ENCODE results near the gene ZP1. TPM values are rescaled to one million over a fixed set of nuclear protein-coding genes. Genes with fewer than 3 reads are reported as not detected.

The ZP1 gene
- total RNA-seq, 2 experiments from 2014 or later: not detected

DNA sequence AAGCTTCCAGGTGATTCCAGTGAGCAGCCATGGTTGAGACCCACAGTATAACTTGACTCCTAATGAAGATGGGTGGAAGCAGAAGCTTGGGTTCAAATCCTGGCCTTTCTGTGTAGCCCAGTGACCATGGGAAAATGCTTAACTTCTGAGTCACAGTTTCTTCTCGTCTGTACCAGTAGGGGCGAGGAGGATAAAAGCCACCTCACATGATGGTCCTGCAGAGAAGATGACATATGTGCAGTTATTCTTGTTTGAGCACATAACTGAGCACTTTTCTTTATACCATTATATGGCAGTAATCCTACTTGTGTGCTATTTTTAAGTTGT is 51.6 kb downstream of the ZP1 start:
- TF ChIP-seq, protein P1, sequence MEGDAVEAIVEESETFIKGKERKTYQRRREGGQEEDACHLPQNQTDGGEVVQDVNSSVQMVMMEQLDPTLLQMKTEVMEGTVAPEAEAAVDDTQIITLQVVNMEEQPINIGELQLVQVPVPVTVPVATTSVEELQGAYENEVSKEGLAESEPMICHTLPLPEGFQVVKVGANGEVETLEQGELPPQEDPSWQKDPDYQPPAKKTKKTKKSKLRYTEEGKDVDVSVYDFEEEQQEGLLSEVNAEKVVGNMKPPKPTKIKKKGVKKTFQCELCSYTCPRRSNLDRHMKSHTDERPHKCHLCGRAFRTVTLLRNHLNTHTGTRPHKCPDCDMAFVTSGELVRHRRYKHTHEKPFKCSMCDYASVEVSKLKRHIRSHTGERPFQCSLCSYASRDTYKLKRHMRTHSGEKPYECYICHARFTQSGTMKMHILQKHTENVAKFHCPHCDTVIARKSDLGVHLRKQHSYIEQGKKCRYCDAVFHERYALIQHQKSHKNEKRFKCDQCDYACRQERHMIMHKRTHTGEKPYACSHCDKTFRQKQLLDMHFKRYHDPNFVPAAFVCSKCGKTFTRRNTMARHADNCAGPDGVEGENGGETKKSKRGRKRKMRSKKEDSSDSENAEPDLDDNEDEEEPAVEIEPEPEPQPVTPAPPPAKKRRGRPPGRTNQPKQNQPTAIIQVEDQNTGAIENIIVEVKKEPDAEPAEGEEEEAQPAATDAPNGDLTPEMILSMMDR (IDR thresholded peaks at IDR 0.05): no peak
- CTCF ChIA-PET: interaction anchor here (1.2 to 1.4 kb wide), 2 partner anchors 9 to 88 kb away, joined by 3 to 5 read pairs; no protein-coding TSS in a partner anchor
- no peak for ATAC-seq
- H3K4me3 Mint-ChIP-seq: no peak overlapping the region
- POLR2A ChIA-PET: interaction anchor here (0.6 to 1.3 kb wide), 5 partner anchors 13 to 126 kb away, joined by 3 read pairs; no protein-coding TSS in a partner anchor
- H3K27me3 Mint-ChIP-seq: no peaks in the 10 kb centered on the region
- intact Hi-C loops (cut with micrococcal nuclease): loop anchor here (5.0 kb wide), 1 partner anchor 268 kb away; no protein-coding TSS in a partner anchor
- H3K36me3 Mint-ChIP-seq (ENCODE audit: low read depth): peaks cover 54% of the 10 kb centered on the region
- peaks cover 47% of the 10 kb centered on the region for H3K4me1 Mint-ChIP-seq (ENCODE audit: low read depth)
- DNase-seq: no peak
- H3K27ac Mint-ChIP-seq: no peak overlapping the region
- no peaks in the 10 kb centered on the region for H3K9me3 Mint-ChIP-seq

DNA sequence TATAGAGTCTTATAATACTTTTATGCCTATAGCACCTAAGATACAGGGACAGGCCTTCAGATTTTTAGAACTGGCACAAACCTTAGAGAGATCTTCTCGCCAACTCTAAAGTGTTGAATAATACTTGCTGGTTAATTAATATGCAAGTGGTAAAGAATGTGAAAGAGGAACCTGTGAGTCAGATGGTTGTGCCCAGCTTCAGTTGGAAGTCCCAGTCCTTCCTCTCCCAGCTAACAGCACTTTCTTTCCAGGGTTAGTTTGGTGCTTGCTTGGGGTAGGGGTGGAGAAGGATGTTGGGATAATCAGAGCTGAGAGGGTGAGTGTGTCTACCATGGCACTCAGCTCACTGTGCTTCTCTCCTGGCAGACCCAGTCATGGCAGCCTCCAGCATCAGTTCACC is 52.0 kb downstream of the ZP1 start:
- no peak for ATAC-seq
- intact Hi-C loops (cut with micrococcal nuclease): loop anchor here (5.0 kb wide), 1 partner anchor 268 kb away; no protein-coding TSS in a partner anchor
- H3K27me3 Mint-ChIP-seq: no peaks in the 10 kb centered on the region
- CTCF ChIA-PET: interaction anchor here (1.2 to 2.0 kb wide), 3 partner anchors 9 to 88 kb away, joined by 3 to 5 read pairs (median 5); no protein-coding TSS in a partner anchor
- no peak overlapping the region for H3K27ac Mint-ChIP-seq
- TF ChIP-seq, protein P1 (IDR thresholded peaks at IDR 0.05): no peak
- no peak overlapping the region for H3K4me3 Mint-ChIP-seq
- H3K9me3 Mint-ChIP-seq: no peaks in the 10 kb centered on the region
- no peak for DNase-seq
- peaks cover 54% of the 10 kb centered on the region for H3K36me3 Mint-ChIP-seq (ENCODE audit: low read depth)
- POLR2A ChIA-PET: interaction anchor here (0.6 to 1.3 kb wide), 6 partner anchors 13 to 126 kb away, joined by 3 read pairs; no protein-coding TSS in a partner anchor
- peaks cover 49% of the 10 kb centered on the region for H3K4me1 Mint-ChIP-seq (ENCODE audit: low read depth)

DNA sequence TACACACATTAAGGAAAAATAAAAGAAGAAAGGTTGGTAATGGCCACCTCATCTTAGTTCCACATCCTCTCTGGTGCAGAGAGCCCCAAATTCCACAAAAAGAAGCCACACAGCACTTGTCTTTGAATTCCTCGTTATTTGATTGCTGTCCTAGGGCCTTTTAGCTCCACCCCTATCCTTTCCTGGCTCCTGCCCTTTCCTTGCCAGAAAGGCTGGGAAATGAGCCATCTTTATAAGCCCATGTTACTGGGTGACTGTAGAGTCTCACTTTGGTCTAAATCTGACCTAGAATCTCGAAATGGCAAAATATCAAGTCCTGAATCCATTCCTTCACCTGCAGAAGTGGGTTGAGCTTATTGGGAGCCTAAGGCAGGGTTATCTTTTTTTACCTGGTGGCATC is 52.6 kb downstream of the ZP1 start:
- ATAC-seq: no peak
- no peak for DNase-seq
- intact Hi-C loops (cut with micrococcal nuclease): loop anchor here (5.0 kb wide), 1 partner anchor 267 kb away; no protein-coding TSS in a partner anchor
- H3K4me1 Mint-ChIP-seq (ENCODE audit: low read depth): peaks cover 50% of the 10 kb centered on the region
- no peaks in the 10 kb centered on the region for H3K9me3 Mint-ChIP-seq
- POLR2A ChIA-PET: interaction anchor here (0.7 kb wide), 1 partner anchor 102 kb away, joined by 3 read pairs; no protein-coding TSS in a partner anchor
- peaks cover 52% of the 10 kb centered on the region for H3K36me3 Mint-ChIP-seq (ENCODE audit: low read depth)
- no peaks in the 10 kb centered on the region for H3K27me3 Mint-ChIP-seq
- TF ChIP-seq, protein P1 (IDR thresholded peaks at IDR 0.05): no peak
- no peak overlapping the region for H3K27ac Mint-ChIP-seq
- H3K4me3 Mint-ChIP-seq: no peak overlapping the region
- CTCF ChIA-PET: interaction anchor here (2.0 kb wide), 1 partner anchor 50 kb away, joined by 5 read pairs; no protein-coding TSS in a partner anchor

DNA sequence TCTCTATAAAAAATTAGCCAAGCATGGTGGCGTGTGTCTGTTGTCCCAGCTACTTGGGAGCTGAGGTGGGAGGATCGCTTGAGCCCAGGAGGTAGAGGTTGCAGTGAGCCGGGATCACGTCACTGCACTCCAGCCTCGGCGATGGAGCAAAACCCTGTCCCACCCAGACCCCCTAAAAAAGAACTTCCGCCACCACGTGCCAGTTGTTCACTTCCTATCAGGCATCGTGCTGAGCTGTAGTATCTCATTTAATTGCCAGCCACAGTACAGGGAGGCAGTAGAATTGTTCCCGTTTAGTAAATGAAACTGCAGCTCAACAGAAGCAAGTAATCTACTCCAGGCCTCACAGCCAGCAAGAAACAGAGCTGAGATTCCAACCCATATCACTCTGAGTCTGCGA is 53.9 kb downstream of the ZP1 start:
- Mint-ChIP-seq H3K9me3 (no peaks in the 10 kb centered on the region), H3K27me3 (peaks cover 9% of the 10 kb centered on the region), H3K4me3 (no peak overlapping the region), H3K27ac (no peak overlapping the region), H3K4me1 (ENCODE audit: low read depth) (peaks cover 51% of the 10 kb centered on the region), H3K36me3 (ENCODE audit: low read depth) (peaks cover 47% of the 10 kb centered on the region)
- TF ChIP-seq, protein P1 (IDR thresholded peaks at IDR 0.05): no peak
- ChIA-PET CTCF (interaction anchor here (2.0 kb wide), 1 partner anchor 48 kb away, joined by 5 read pairs; no protein-coding TSS in a partner anchor), POLR2A (interaction anchor here (1.2 kb wide), 2 partner anchors 26 to 192 kb away, joined by 3 read pairs; no protein-coding TSS in a partner anchor)
- intact Hi-C loops (cut with micrococcal nuclease): no loop called here
- ATAC-seq (no peak), DNase-seq (no peak)

DNA sequence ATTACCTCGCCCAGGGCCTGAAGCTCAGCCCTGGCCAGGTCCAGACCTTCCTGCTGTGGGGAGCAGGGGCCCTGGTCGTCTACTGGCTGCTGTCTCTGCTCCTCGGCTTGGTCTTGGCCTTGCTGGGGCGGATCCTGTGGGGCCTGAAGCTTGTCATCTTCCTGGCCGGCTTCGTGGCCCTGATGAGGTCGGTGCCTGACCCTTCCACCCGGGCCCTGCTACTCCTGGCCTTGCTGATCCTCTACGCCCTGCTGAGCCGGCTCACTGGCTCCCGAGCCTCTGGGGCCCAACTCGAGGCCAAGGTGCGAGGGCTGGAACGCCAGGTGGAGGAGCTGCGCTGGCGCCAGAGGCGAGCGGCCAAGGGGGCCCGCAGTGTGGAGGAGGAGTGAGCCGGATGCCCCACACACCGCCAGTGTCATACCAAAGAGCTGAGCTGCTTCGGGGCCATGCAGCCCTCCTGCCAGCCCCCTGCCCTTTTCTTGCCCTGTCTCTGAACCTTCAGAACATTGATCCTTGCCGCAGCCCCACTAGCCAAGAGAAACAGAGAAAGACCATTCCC is 54.5 kb downstream of the ZP1 start:
- Mint-ChIP-seq H3K27ac (no peak overlapping the region), H3K4me1 (ENCODE audit: low read depth) (peaks cover 46% of the 10 kb centered on the region), H3K36me3 (ENCODE audit: low read depth) (peaks cover 44% of the 10 kb centered on the region), H3K4me3 (no peak overlapping the region), H3K27me3 (peaks cover 9% of the 10 kb centered on the region), H3K9me3 (no peaks in the 10 kb centered on the region)
- POLR2A ChIA-PET: interaction anchor here (0.9 to 1.2 kb wide), 3 partner anchors 10 to 191 kb away, joined by 3 read pairs; no protein-coding TSS in a partner anchor
- CTCF ChIA-PET: no interaction called here
- TF ChIP-seq, protein P1 (IDR thresholded peaks at IDR 0.05): no peak
- intact Hi-C loops (cut with micrococcal nuclease): no loop called here
- no peak for DNase-seq
- no peak for ATAC-seq

Data from activated CD8-positive, alpha-beta T cell treated with anti-CD3 and anti-CD28 coated beads for 36 hours (primary cell).